A549 treated with Mapracorat at 1 μM for 4 hours (cell line): ENCODE results near the gene RBP7. TPM values are rescaled to one million over a fixed set of nuclear protein-coding genes. Genes with fewer than 3 reads are reported as not detected.

ENCODE experiments used
- total RNA-seq: library from RNA; stranded (reverse); fragments of 200-300 nt; extraction: Qiagen RNA extraction; gene quantifications from 5 replicates; pipeline ENCODE4 v1.2.3, GENCODE V29; 2022

RBP7 gene
- total RNA-seq: 4.7 to 7.7 TPM (median 6.5 TPM) in 5 replicates

GRCh38 chr1:9996624-9997582 lies at the start of gene RBP7:
Gene RBP7, plus strand, starts transcription at chr1:9997228. Its CDS starts 31 bp downstream, at chr1:9997259.

GRCh38 chr1:10032590-10033358 lies 35.7 kb downstream of the RBP7 start, which contains the start of gene UBE4B:
Gene UBE4B, plus strand, starts transcription at chr1:10032958. Its CDS starts 713 bp downstream, at chr1:10033671.

Other genes with a start within 250 kb of the RBP7 start
- gene CLSTN1, start 173.3 kb upstream of the RBP7 start, total RNA-seq: 55.1 to 65.1 TPM (median 61.4 TPM) in 5 replicates
- gene CTNNBIP1, start 87.0 kb upstream of the RBP7 start, total RNA-seq: 7.8 to 12.9 TPM (median 12.0 TPM) in 5 replicates
- 17.7 to 23.9 TPM (median 20.1 TPM) in 5 replicates for gene LZIC, start 53.8 kb upstream of the RBP7 start, total RNA-seq
- 2.0 to 2.7 TPM (median 2.3 TPM) in 5 replicates for gene NMNAT1, start 53.8 kb upstream of the RBP7 start, total RNA-seq
- gene UBE4B, start 35.7 kb downstream of the RBP7 start, total RNA-seq: 11.3 to 14.5 TPM (median 12.7 TPM) in 5 replicates
- gene KIF1B, start 213.3 kb downstream of the RBP7 start, total RNA-seq: 10.6 to 15.0 TPM (median 13.2 TPM) in 5 replicates